Measurements from ENCODE around the gene EIF4A3. TPM values are rescaled to one million over a fixed set of nuclear protein-coding genes. Genes with fewer than 3 reads are reported as not detected.
A peak's percentile ranks its signal among the peaks of the same experiment; 100 is the strongest.

EIF4A3 gene
- total RNA-seq, 1 donor from 2014 or later = 77.2 TPM

GRCh38 chr17:80124351-80124981, 22.5 kb downstream of the EIF4A3 start:
- Mint-ChIP-seq H3K36me3 (no peaks in the 10 kb centered on the region), H3K4me3 (peak overlapping the region; percentile 13), H3K9me3 (no peaks in the 10 kb centered on the region), H3K27ac (peak overlapping the region; percentile 56), H3K4me1 (peaks cover 9% of the 10 kb centered on the region), H3K27me3 (ENCODE audit: low read depth) (no peaks in the 10 kb centered on the region)
- DNase-seq (ENCODE audit: low spot score in 2 of 2, unreplicated experiment in 2 of 2) = peak in 1 of 2 experiments; percentile 38
- TF ChIP-seq CTCF (IDR thresholded peaks at IDR 0.05; ENCODE audit: unreplicated experiment) = no peak

- Mint-ChIP-seq H3K27me3 (ENCODE audit: low read depth) (no peaks in the 10 kb centered on the region), H3K27ac (no peak overlapping the region), H3K4me1 (peaks cover 9% of the 10 kb centered on the region), H3K36me3 (no peaks in the 10 kb centered on the region), H3K9me3 (no peaks in the 10 kb centered on the region), H3K4me3 (no peak overlapping the region)
- DNase-seq (ENCODE audit: low spot score in 2 of 2, unreplicated experiment in 2 of 2) = peak in 1 of 2 experiments; percentile 36
- TF ChIP-seq CTCF (IDR thresholded peaks at IDR 0.05; ENCODE audit: unreplicated experiment) = no peak
Observed at GRCh38 chr17:80123791-80124190, 23.1 kb downstream of the EIF4A3 start.

GRCh38 chr17:80122926-80123505, 23.9 kb downstream of the EIF4A3 start:
- Mint-ChIP-seq H3K36me3 (no peaks in the 10 kb centered on the region), H3K27me3 (ENCODE audit: low read depth) (no peaks in the 10 kb centered on the region), H3K4me1 (peaks cover 9% of the 10 kb centered on the region), H3K9me3 (no peaks in the 10 kb centered on the region), H3K4me3 (no peak overlapping the region), H3K27ac (no peak overlapping the region)
- no peak for TF ChIP-seq CTCF (IDR thresholded peaks at IDR 0.05; ENCODE audit: unreplicated experiment)
- peak in 1 of 2 experiments; percentile 9 for DNase-seq (ENCODE audit: low spot score in 2 of 2, unreplicated experiment in 2 of 2)

- no peaks in the 10 kb centered on the region for H3K27me3 Mint-ChIP-seq (ENCODE audit: low read depth)
- H3K36me3 Mint-ChIP-seq = no peaks in the 10 kb centered on the region
- H3K27ac Mint-ChIP-seq = no peak overlapping the region
- H3K9me3 Mint-ChIP-seq = no peaks in the 10 kb centered on the region
- H3K4me1 Mint-ChIP-seq = peaks cover 9% of the 10 kb centered on the region
- H3K4me3 Mint-ChIP-seq = no peak overlapping the region
- DNase-seq (ENCODE audit: low spot score in 2 of 2, unreplicated experiment in 2 of 2) = peak in 1 of 2 experiments; percentile 33
- TF ChIP-seq CTCF (IDR thresholded peaks at IDR 0.05; ENCODE audit: unreplicated experiment) = no peak
Observed at GRCh38 chr17:80122026-80122575, 24.8 kb downstream of the EIF4A3 start.

- no peaks in the 10 kb centered on the region for H3K27me3 Mint-ChIP-seq (ENCODE audit: low read depth)
- H3K36me3 Mint-ChIP-seq = peaks cover 9% of the 10 kb centered on the region
- no peak overlapping the region for H3K27ac Mint-ChIP-seq
- H3K4me1 Mint-ChIP-seq = peaks cover 9% of the 10 kb centered on the region
- peaks cover 9% of the 10 kb centered on the region for H3K9me3 Mint-ChIP-seq
- TF ChIP-seq CTCF (IDR thresholded peaks at IDR 0.05; ENCODE audit: unreplicated experiment) = no peak
- H3K4me3 Mint-ChIP-seq = no peak overlapping the region
- peak in 1 of 2 experiments; percentile 22 for DNase-seq (ENCODE audit: low spot score in 2 of 2, unreplicated experiment in 2 of 2)
Observed at GRCh38 chr17:80119839-80120238, 27.1 kb downstream of the EIF4A3 start.

Measured in mesothelial cell of epicardium (in vitro differentiated cells).